Stomach (tissue), 4 donors: Measurements from ENCODE around the gene SGF29.

Experiments
- EP300 ChIP-seq: sonication (generic); formaldehyde crosslinking; IDR thresholded peaks from one replicate; pipeline ENCODE4 v1.6.1; 2017; ENCODE audit warnings: antibody characterized with exemption
- POLR2A ChIP-seq, 4 donors: fragments of 450-650 bp; IDR thresholded peaks; one replicate each; pipeline ENCODE4 v1.6.1; 2016; ENCODE audit warnings: antibody characterized with exemption in 4 of 4, control low read depth in 2 of 4, mild to moderate bottlenecking in 1 of 4, moderate library complexity in 1 of 4
- POLR2AphosphoS5 ChIP-seq, 3 donors: sonication (generic); formaldehyde crosslinking; IDR thresholded peaks; one replicate each; pipeline ENCODE4 v1.6.1; 2016; ENCODE audit warnings: antibody characterized with exemption in 3 of 3
- TF ChIP-seq, protein P1 (sequence below), 7 experiments: fragments of 450-650 bp in 4 of 7; fragments of 200-600 bp in 3 of 7; sonication (generic) in 3 of 7; IDR thresholded peaks; one replicate each; pipeline ENCODE4 v1.5.1; 2016 to 2019; ENCODE audit warnings: antibody characterized with exemption in 7 of 7, control low read depth in 2 of 7, mild to moderate bottlenecking in 1 of 7

DNA sequence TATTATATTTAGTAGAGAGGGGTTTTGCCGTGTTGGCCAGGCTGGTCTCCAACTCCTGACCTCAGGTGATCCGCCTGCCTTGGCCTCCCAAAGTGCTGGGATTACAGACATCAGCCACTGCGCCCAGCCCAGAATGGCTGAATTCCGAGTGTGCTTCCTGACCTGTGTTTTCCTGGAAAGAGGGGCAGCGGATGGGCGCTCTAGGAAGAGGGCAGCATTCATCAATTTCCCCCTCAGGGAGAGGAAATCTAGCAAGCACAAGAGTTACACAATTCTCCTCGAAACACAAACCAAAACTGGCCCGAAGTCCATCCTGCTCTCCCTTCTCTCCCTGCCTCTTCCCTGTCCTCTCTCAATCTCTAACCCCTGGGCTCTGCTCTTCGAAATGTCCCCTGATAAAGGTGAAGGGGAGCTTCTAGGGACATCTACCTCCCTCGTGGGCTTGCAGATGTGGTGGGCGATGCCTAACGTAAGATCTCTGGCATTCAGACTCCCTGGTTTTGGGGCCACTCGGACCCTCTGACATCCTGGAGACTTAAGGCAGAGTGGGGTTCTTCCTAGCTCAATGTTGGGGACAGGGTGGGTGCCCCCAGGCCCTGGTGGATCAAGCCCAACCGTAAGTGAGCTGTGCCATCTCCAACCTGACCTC, 48.1 kb upstream of the SGF29 start:
- no peak for TF ChIP-seq POLR2AphosphoS5 (IDR thresholded peaks at IDR 0.05)
- TF ChIP-seq, protein P1, sequence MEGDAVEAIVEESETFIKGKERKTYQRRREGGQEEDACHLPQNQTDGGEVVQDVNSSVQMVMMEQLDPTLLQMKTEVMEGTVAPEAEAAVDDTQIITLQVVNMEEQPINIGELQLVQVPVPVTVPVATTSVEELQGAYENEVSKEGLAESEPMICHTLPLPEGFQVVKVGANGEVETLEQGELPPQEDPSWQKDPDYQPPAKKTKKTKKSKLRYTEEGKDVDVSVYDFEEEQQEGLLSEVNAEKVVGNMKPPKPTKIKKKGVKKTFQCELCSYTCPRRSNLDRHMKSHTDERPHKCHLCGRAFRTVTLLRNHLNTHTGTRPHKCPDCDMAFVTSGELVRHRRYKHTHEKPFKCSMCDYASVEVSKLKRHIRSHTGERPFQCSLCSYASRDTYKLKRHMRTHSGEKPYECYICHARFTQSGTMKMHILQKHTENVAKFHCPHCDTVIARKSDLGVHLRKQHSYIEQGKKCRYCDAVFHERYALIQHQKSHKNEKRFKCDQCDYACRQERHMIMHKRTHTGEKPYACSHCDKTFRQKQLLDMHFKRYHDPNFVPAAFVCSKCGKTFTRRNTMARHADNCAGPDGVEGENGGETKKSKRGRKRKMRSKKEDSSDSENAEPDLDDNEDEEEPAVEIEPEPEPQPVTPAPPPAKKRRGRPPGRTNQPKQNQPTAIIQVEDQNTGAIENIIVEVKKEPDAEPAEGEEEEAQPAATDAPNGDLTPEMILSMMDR (IDR thresholded peaks at IDR 0.05): no peak
- no peak for TF ChIP-seq EP300
- no peak for TF ChIP-seq POLR2A (IDR thresholded peaks at IDR 0.05)
